Mesothelial cell of epicardium (in vitro differentiated cells): ENCODE data around the gene CASZ1. TPM values are rescaled to one million over a fixed set of nuclear protein-coding genes. Genes with fewer than 3 reads are reported as not detected.

Experiments
- DNase-seq, 2 experiments: peaks; one replicate each; pipeline ENCODE4 v3.0.0; 2021; ENCODE audit warnings: low spot score in 2 of 2; ENCODE audit not compliant: unreplicated experiment in 2 of 2
- H3K27ac Mint-ChIP-seq: 2 replicates; pipeline ENCODE4 v1.8.0; 2021; ENCODE audit warnings: mixed read lengths
- H3K27me3 Mint-ChIP-seq: 2 replicates; pipeline ENCODE4 v1.8.0; 2021; ENCODE audit warnings: low read depth, mixed read lengths
- H3K36me3 Mint-ChIP-seq: 2 replicates; pipeline ENCODE4 v1.8.0; 2021; ENCODE audit warnings: mixed read lengths
- H3K4me1 Mint-ChIP-seq: 2 replicates; pipeline ENCODE4 v1.8.0; 2021; ENCODE audit warnings: mixed read lengths
- H3K4me3 Mint-ChIP-seq: 2 replicates; pipeline ENCODE4 v1.8.0; 2021; ENCODE audit warnings: mild to moderate bottlenecking, moderate library complexity, mixed read lengths
- H3K9me3 Mint-ChIP-seq: 2 replicates; pipeline ENCODE4 v1.8.0; 2021; ENCODE audit warnings: mixed read lengths
- total RNA-seq: library from RNA; stranded (reverse); gene quantifications from 3 replicates; pipeline ENCODE4 v1.2.1, GENCODE V29; 2021
- TF ChIP-seq, protein P1 (sequence below): fragments of 200-600 bp; sonication (generic); IDR thresholded peaks from one replicate; pipeline ENCODE4 v1.5.0; 2021; ENCODE audit warnings: antibody characterized with exemption; ENCODE audit not compliant: unreplicated experiment

Gene CASZ1
- total RNA-seq, 1 donor from 2014 or later, result 8.9 TPM

DNA sequence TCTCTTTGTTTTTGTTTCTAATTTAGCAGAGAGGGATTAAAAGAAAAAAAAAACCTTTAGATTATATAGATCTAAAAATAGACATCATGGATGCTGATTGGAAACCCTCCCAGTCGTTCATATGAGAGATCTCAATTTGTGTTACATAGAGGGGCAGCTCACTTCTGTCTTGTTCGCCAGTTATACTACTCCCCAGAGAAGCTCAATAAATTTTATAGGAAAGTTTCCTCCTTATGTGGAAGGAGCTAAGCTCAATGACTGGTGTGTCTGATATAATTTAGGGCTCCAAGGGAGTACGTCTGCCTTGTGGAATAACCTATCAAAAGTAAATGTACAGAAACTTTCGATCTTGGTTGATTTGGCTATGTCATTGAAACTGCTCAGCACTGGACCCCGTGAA lies 204.1 kb downstream of the CASZ1 start:
- TF ChIP-seq, protein P1, sequence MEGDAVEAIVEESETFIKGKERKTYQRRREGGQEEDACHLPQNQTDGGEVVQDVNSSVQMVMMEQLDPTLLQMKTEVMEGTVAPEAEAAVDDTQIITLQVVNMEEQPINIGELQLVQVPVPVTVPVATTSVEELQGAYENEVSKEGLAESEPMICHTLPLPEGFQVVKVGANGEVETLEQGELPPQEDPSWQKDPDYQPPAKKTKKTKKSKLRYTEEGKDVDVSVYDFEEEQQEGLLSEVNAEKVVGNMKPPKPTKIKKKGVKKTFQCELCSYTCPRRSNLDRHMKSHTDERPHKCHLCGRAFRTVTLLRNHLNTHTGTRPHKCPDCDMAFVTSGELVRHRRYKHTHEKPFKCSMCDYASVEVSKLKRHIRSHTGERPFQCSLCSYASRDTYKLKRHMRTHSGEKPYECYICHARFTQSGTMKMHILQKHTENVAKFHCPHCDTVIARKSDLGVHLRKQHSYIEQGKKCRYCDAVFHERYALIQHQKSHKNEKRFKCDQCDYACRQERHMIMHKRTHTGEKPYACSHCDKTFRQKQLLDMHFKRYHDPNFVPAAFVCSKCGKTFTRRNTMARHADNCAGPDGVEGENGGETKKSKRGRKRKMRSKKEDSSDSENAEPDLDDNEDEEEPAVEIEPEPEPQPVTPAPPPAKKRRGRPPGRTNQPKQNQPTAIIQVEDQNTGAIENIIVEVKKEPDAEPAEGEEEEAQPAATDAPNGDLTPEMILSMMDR, result no peak
- peaks cover 3% of the 10 kb centered on the region for H3K4me1 Mint-ChIP-seq

GRCh38 chr1:10591010-10591409 lies 205.4 kb downstream of the CASZ1 start:
- TF ChIP-seq, protein P1, result no peak
- peaks cover 4% of the 10 kb centered on the region for H3K9me3 Mint-ChIP-seq
- H3K36me3 Mint-ChIP-seq, result peaks cover 5% of the 10 kb centered on the region
- no peak overlapping the region for H3K4me3 Mint-ChIP-seq
- DNase-seq, result no peak
- no peaks in the 10 kb centered on the region for H3K27me3 Mint-ChIP-seq
- H3K27ac Mint-ChIP-seq, result no peak overlapping the region
- peaks cover 3% of the 10 kb centered on the region for H3K4me1 Mint-ChIP-seq

More for the DNA sequence above, 204.1 kb downstream of the CASZ1 start:
- no peaks in the 10 kb centered on the region for H3K9me3 Mint-ChIP-seq
- H3K27ac Mint-ChIP-seq, result no peak overlapping the region
- no peaks in the 10 kb centered on the region for H3K36me3 Mint-ChIP-seq
- H3K4me3 Mint-ChIP-seq, result no peak overlapping the region
- DNase-seq, result no peak
- no peaks in the 10 kb centered on the region for H3K27me3 Mint-ChIP-seq

GRCh38 chr1:10589074-10589473 lies 207.4 kb downstream of the CASZ1 start:
- Mint-ChIP-seq H3K4me1 (peaks cover 3% of the 10 kb centered on the region), H3K27me3 (no peaks in the 10 kb centered on the region), H3K36me3 (peaks cover 20% of the 10 kb centered on the region), H3K4me3 (no peak overlapping the region), H3K9me3 (peaks cover 18% of the 10 kb centered on the region), H3K27ac (no peak overlapping the region)
- TF ChIP-seq, protein P1, result no peak
- DNase-seq, result no peak

DNA sequence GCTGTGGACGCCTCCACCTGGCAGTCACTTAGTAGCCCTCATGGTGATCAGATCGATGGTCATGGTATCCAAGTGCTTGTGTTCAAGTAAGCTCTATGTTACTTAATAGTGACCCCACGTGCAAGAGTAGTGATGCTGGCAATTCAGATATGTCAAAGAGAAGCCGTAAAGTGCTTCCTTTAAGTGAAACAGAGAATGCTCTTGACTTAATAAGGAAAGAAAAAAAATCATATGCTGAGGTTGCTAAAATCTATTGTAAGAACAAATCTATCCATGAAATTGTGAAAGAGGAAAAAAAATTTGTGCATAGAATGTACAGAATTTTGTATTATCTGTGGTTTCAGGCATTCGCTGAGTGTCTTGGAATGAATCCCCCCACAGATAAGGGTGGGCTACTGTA lies 207.8 kb downstream of the CASZ1 start:
- no peak for DNase-seq
- Mint-ChIP-seq H3K9me3 (peaks cover 22% of the 10 kb centered on the region), H3K36me3 (peaks cover 25% of the 10 kb centered on the region), H3K4me3 (no peak overlapping the region), H3K27ac (no peak overlapping the region), H3K27me3 (no peaks in the 10 kb centered on the region), H3K4me1 (peaks cover 3% of the 10 kb centered on the region)
- TF ChIP-seq, protein P1, result no peak

Other genes with a start within 250 kb of the CASZ1 start
- gene TARDBP, start 216.0 kb upstream of the CASZ1 start, total RNA-seq, result 175 to 184 TPM (median 179 TPM) in 3 replicates